Stimulated activated CD4-positive, alpha-beta T cell treated with anti-CD3 and anti-CD28 coated beads, Interleukin-4, amount 100 ng/mL, for 24 hours (primary cell): ENCODE data around the gene PM20D2.
A peak's percentile ranks its signal among the peaks of the same experiment; 100 is the strongest.

Experiments used
- DNase-seq: peaks from one replicate; pipeline ENCODE4 v3.0.0-alpha.2; 2020

The PM20D2 gene

GRCh38 chr6:89145091-89145955 is 532 bp upstream of the PM20D2 start:
- peak; percentile 52 for DNase-seq

GRCh38 chr6:89146718-89147700 is 1.2 kb downstream of the PM20D2 start:
- peak; percentile 28 for DNase-seq

GRCh38 chr6:89148016-89148750 is 2.3 kb downstream of the PM20D2 start:
- peak; percentile 30 for DNase-seq

- no peak for DNase-seq
These were observed 8.3 kb downstream of the PM20D2 start for GRCh38 chr6:89154131-89154530.

- no peak for DNase-seq
These were observed 14.7 kb downstream of the PM20D2 start for GRCh38 chr6:89160331-89161092.

- DNase-seq, result no peak
These were observed 15.6 kb downstream of the PM20D2 start for GRCh38 chr6:89161326-89162046.

- no peak for DNase-seq
These were observed 16.2 kb downstream of the PM20D2 start for GRCh38 chr6:89162047-89162371.

GRCh38 chr6:89172131-89172530 is 26.3 kb downstream of the PM20D2 start:
- DNase-seq, result no peak

GRCh38 chr6:89173634-89174033 is 27.8 kb downstream of the PM20D2 start:
- no peak for DNase-seq

GRCh38 chr6:89180112-89180511 is 34.3 kb downstream of the PM20D2 start:
- DNase-seq, result no peak

GRCh38 chr6:89180971-89181370 is 35.1 kb downstream of the PM20D2 start:
- DNase-seq, result no peak

GRCh38 chr6:89183294-89183693 is 37.4 kb downstream of the PM20D2 start:
- DNase-seq, result no peak

GRCh38 chr6:89184344-89184743 is 38.5 kb downstream of the PM20D2 start:
- DNase-seq, result no peak

GRCh38 chr6:89186762-89187161 is 40.9 kb downstream of the PM20D2 start:
- no peak for DNase-seq

- DNase-seq, result no peak
These were observed 41.6 kb downstream of the PM20D2 start for GRCh38 chr6:89187504-89187903.

- DNase-seq, result no peak
These were observed 44.9 kb downstream of the PM20D2 start for GRCh38 chr6:89190741-89191140.

- DNase-seq, result no peak
These were observed 48.7 kb downstream of the PM20D2 start for GRCh38 chr6:89194559-89194958.

- no peak for DNase-seq
These were observed 51.3 kb downstream of the PM20D2 start for GRCh38 chr6:89197141-89197540.

- no peak for DNase-seq
These were observed 52.4 kb downstream of the PM20D2 start for GRCh38 chr6:89198235-89198634.

- DNase-seq, result no peak
These were observed 53.7 kb downstream of the PM20D2 start for GRCh38 chr6:89199579-89199978.

- no peak for DNase-seq
These were observed 54.9 kb downstream of the PM20D2 start for GRCh38 chr6:89200706-89201215.
